ENCODE measurements around the gene EEIG2. TPM values are rescaled to one million over a fixed set of nuclear protein-coding genes. Genes with fewer than 3 reads are reported as not detected.

Gene EEIG2
- total RNA-seq, 4 donors from 2014 or later = 15.7 to 27.0 (median 24.9) TPM

- intact Hi-C loops (cut with DNase I; ENCODE audit: low total_unique reads) = no loop called here
- Histone ChIP-seq H3K36me3 (peaks cover 0 to 10% (median 0%) of the 10 kb centered on the region in 4 donors), H3K27ac (no peak overlapping the region), H3K4me3 (no peak overlapping the region), H3K9me3 (no peaks in the 10 kb centered on the region), H3K4me1 (no peaks in the 10 kb centered on the region), H3K27me3 (no peaks in the 10 kb centered on the region)
- in situ Hi-C loops (cut with MboI; ENCODE audit: low pct_ligation_motif_present in 1 of 4, low pct_unique_long_range_greater_than_20kb in 1 of 4, low sequenced_read_pairs in 3 of 4) = loop anchor here in 1 of 4 donors (25.0 kb wide), 1 partner anchor 269 kb away; no protein-coding TSS in a partner anchor
- DNase-seq = no peak
- TF ChIP-seq POLR2A (IDR thresholded peaks at IDR 0.05) = no peak
- no peak for TF ChIP-seq POLR2AphosphoS5 (IDR thresholded peaks at IDR 0.05)
Observed at GRCh38 chr1:108606478-108606877, 46.6 kb downstream of the EEIG2 start.

DNA sequence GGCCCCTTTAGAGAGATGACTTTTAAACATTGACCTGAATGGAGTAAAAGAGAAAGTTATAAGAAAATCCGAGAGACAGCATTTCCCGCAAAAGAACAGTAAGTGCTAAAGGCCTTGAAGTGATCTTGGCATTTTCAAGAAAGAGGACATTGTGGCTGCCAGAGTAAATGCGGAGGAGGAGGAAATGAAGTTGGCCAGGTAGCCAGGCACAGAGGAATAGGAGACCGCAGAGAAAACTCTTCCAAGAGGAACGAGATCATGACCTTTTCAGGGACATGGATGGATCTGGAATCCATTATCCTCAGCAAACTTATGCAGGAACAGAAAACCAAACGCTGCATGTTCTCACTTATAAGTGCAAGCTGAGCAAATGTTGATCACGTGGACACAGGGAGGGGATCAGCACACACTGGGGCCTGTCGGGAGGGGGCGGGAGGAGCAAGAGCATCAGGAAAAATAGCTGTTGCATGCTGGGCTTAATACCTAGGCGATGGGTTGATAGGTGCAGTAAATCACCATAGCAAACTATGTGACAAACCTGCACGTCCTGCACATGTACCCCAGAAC lies 49.7 kb downstream of the EEIG2 start:
- in situ Hi-C loops (cut with MboI; ENCODE audit: low pct_ligation_motif_present in 1 of 4, low pct_unique_long_range_greater_than_20kb in 1 of 4, low sequenced_read_pairs in 3 of 4) = loop anchor here in 1 of 4 donors (25.0 kb wide), 1 partner anchor 272 kb away; no protein-coding TSS in a partner anchor
- DNase-seq = no peak
- H3K27ac ChIP-seq = no peak overlapping the region
- intact Hi-C loops (cut with DNase I; ENCODE audit: low total_unique reads) = no loop called here
- TF ChIP-seq POLR2AphosphoS5 (IDR thresholded peaks at IDR 0.05) = no peak
- TF ChIP-seq CTCF (IDR thresholded peaks at IDR 0.05) = no peak
- TF ChIP-seq EP300 (IDR thresholded peaks at IDR 0.05; ENCODE audit: low read depth) = no peak
- no peak for TF ChIP-seq POLR2A (IDR thresholded peaks at IDR 0.05)
- H3K27me3 ChIP-seq = no peaks in the 10 kb centered on the region
- no peaks in the 10 kb centered on the region for H3K9me3 ChIP-seq
- peaks cover 0 to 12% (median 4%) of the 10 kb centered on the region in 4 donors for H3K36me3 ChIP-seq
- H3K4me1 ChIP-seq = no peaks in the 10 kb centered on the region
- H3K4me3 ChIP-seq = no peak overlapping the region
- WGBS, 2 donors (ENCODE audit: low coverage in 1 of 2) = 72 to 79% methylated on average over 10 to 11 of the region's 11 CpGs

Other genes with a start within 250 kb of the EEIG2 start
- under 1 TPM in 1 of 4 donors, not detected in 3; 0.32 TPM for gene NBPF6, start 109.8 kb upstream of the EEIG2 start, total RNA-seq
- gene HENMT1, start 101.0 kb downstream of the EEIG2 start, total RNA-seq = 1 to 10 TPM in 2 of 4 donors, not detected in 2; 4.8 to 5.1 TPM
- gene PRPF38B, start 132.2 kb downstream of the EEIG2 start, total RNA-seq = 10 to 100 TPM; 11.7 to 56.4 (median 39.2) TPM
- gene FNDC7, start 152.8 kb downstream of the EEIG2 start, total RNA-seq = not detected
- gene STXBP3, start 186.6 kb downstream of the EEIG2 start, total RNA-seq = 100 to 1,000 TPM in 1 of 4 donors, 10 to 100 TPM in 3; 33.3 to 134 (median 76.3) TPM